ENCODE data around the gene TAS2R31.

DNA sequence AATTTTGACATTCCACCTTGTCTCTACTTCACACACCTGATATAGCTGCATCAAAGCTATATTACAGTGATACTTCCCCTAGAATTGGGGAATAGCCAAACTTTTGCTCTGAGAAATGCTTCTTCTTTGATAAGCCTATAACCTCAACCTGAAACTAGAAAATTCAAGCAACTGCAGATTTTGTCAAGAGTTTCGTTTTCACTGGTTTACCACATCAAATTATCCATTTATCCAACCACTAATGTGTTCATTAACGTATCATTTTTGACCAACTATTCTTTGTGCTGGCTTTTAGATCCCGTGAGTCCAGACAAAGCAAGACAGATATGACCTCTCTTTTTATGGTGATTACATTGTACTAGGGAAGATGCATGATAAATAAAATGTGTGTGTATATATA lies 44.4 kb upstream of the TAS2R31 start:
- TF ChIP-seq, protein P1, sequence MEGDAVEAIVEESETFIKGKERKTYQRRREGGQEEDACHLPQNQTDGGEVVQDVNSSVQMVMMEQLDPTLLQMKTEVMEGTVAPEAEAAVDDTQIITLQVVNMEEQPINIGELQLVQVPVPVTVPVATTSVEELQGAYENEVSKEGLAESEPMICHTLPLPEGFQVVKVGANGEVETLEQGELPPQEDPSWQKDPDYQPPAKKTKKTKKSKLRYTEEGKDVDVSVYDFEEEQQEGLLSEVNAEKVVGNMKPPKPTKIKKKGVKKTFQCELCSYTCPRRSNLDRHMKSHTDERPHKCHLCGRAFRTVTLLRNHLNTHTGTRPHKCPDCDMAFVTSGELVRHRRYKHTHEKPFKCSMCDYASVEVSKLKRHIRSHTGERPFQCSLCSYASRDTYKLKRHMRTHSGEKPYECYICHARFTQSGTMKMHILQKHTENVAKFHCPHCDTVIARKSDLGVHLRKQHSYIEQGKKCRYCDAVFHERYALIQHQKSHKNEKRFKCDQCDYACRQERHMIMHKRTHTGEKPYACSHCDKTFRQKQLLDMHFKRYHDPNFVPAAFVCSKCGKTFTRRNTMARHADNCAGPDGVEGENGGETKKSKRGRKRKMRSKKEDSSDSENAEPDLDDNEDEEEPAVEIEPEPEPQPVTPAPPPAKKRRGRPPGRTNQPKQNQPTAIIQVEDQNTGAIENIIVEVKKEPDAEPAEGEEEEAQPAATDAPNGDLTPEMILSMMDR (IDR thresholded peaks at IDR 0.05), result no peak
- no peak for TF ChIP-seq POLR2AphosphoS5 (IDR thresholded peaks at IDR 0.05)

Data from esophagus muscularis mucosa (tissue), 3 donors.